ENCODE measurements around the gene ERP29.
"Not testable (repeated sequence)": the region's sequence is repeated elsewhere in the genome, so short reads cannot be mapped to it uniquely, and the experiment has no call there.

ERP29 gene

GRCh38 chr12:112012775-112013600 lies at the start of gene ERP29, which contains the start of gene TMEM116:
Gene ERP29, plus strand, starts transcription at chr12:112013426. Its CDS starts 40 bp downstream, at chr12:112013466.
Gene TMEM116, minus strand, starts transcription at chr12:112013165. Its CDS starts 7,895 bp downstream, at chr12:112005270.
- peak; percentile 98 for DNase-seq

- no peak for DNase-seq
Measured at GRCh38 chr12:111964935-111965334, 48.3 kb upstream of the ERP29 start.

DNA sequence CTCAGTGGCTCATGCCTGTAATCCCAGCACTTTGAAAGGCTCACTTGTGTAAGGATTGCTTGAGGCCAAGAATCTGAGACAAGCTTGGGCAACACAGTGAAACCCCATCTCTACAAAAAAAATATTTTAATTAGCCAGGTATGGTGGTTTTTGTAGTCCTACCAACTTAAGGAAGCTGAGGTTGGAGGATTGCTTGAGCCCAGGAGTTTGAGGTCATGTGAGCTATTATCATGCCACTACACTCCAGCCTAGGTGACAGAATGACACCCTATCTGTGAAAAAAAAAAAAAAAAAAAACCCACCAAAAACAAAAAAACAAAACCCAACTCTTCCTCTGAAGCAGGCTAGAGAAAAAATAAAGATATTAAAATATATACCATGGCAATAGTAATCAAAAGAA lies 41.4 kb upstream of the ERP29 start:
- no peak for DNase-seq

DNA sequence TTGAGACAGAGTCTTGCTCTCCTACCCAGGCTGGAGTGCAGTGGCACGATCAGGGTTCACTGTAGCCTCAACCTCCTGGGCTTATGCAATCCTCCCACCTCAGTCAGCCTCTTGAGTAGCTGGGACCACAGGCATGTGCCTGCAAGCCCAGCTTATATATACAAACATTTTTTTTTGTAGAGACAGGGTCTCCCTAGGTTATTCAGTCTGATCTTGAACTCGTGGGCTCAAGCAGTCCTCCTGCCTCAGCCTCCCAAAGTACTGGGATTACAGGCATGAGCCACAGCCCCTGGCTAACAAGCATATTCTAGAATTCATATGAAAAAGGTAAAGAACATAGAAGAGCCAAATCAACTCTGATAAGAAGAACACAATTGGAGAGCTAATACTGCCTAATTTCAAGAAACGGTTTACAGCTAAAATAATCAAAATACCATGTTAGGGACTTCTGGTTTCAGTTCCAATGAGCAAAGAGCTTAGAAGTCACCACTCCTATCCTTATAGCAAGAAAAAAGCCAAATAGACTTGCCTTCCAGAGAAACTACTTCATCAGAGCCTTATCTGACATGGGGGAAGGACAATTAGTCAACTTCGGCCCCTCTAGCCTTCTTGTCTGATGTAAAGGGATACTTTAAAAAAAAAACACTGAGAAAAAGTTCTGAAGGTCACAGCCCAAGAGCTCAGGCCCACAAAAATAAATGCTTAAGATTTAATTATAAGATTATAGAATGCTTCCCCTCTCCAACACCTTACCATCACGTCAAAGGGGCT lies 37.9 kb upstream of the ERP29 start:
- DNase-seq = no peak

- no peak for DNase-seq
Measured at GRCh38 chr12:111976291-111976690, 36.9 kb upstream of the ERP29 start.

DNA sequence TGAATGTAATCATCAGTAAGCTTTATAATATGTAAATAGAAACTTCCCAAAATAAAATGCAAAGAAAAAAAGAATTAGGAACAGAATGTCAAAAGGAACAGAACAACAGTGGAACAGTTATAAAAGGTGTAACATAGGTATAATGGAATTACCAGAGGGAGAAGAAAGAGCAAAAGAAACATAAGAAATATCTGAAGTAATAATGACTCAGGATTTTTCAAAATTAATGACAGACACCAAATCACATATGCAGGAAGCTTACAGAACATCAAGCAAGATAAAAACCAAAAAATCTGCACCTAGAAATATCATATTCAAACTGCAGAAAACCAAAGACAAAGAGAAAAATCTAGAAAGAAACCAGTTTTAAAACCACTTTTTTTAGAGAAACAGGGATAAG lies 36.4 kb upstream of the ERP29 start:
- no peak for DNase-seq

- no peak for DNase-seq
Measured at GRCh38 chr12:111978545-111978944, 34.7 kb upstream of the ERP29 start.

- no peak for DNase-seq
Measured at GRCh38 chr12:111980598-111980997, 32.6 kb upstream of the ERP29 start.

DNA sequence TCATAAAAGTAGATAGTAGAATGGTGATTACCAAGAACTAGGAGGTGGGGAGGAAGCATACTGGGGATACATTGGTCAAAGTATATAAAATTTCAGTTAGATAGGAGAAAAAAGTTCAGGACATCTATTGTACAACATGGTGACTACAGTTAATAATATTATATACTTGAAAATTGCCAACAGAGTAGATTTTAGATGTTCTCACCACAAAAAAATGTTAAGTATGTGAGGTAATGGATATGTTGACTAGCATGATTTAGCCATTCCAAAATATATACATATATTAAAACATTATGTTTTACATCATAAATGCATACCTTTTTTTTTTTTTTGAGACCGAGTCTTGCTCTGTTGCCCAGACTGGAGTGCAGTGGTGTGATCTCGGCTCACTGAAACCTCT lies 31.2 kb upstream of the ERP29 start:
- DNase-seq = no peak

DNA sequence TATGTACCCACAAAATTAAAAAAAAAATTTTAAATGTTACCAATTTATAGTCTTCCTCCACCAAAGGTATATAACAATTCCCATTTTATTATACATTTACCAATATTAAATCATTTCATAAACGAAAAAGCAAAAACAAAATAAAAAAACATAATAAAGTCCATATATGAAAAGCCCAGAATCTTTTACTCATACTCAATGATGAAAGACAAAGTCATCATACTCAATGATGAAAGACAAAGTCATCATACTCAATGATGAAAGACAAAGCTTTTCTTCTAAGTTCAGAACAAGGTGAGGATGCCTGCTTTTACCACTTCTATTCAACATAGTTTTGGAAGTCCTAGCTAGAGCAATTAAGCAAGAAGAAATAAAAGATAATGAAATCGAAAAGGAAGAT lies 28.4 kb upstream of the ERP29 start:
- no peak for DNase-seq

DNA sequence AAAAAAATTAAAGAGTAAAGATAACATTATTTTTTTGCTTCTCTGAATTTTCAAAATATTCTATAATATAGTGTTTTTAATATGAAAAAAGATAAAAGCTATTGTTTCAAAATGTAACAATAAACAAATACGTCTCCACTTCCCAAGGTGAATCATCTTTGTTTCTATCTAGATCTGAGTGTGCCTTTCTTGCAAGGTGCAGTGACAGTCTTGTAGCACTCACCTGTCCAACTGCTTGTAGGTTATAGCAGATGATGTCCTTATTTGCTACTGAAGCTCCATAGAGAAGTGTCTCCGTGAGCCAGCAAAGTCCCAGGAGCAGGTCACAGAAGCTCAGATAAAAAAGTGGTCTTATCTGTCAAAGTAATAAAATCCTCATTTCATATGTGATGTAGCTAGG lies 21.7 kb upstream of the ERP29 start:
- DNase-seq = no peak

GRCh38 chr12:111991946-111992345 lies 21.3 kb upstream of the ERP29 start:
- DNase-seq = no peak

- DNase-seq = no peak
Measured at GRCh38 chr12:111992464-111992863, 20.8 kb upstream of the ERP29 start.

DNA sequence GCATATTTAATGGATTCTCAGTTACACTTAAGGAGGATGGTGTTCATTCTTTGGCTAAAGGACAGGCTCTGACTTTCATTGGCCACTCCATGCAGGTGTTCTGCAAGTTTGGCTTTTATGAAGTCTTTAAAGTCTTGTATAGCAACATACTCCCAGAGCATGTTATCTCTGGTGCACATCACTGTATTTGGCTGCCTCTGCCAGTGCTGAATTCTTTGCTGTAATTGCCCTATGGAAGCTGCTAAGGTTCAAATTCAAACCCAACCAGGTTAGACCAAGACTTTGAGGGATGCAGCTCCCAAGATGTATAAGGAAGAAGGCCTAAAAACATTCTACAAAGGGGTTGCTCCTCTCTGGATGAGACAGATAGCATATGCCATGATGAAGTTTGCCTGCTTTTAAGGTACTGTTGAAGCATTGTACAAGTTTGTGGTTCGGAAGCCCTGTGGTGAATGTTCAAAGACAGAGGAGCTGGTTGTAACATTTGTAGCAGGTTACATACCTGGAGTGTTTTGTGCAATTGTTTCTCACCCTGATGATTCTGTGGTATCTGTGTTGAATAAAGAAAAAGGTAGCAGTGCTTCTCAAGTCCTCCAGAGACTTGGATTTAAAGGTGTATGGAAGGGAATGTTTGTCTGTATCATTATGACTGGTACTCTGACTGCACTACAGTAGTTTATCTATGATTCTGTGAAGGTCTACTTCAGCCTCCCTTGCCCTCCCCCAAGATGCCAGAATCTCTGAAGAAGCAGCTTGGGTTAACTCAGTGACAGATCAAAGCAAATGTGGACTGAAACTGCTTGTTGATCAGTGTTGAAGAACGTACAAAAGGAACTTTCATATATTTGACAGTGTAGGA lies 19.7 kb upstream of the ERP29 start:
- DNase-seq = no peak

DNA sequence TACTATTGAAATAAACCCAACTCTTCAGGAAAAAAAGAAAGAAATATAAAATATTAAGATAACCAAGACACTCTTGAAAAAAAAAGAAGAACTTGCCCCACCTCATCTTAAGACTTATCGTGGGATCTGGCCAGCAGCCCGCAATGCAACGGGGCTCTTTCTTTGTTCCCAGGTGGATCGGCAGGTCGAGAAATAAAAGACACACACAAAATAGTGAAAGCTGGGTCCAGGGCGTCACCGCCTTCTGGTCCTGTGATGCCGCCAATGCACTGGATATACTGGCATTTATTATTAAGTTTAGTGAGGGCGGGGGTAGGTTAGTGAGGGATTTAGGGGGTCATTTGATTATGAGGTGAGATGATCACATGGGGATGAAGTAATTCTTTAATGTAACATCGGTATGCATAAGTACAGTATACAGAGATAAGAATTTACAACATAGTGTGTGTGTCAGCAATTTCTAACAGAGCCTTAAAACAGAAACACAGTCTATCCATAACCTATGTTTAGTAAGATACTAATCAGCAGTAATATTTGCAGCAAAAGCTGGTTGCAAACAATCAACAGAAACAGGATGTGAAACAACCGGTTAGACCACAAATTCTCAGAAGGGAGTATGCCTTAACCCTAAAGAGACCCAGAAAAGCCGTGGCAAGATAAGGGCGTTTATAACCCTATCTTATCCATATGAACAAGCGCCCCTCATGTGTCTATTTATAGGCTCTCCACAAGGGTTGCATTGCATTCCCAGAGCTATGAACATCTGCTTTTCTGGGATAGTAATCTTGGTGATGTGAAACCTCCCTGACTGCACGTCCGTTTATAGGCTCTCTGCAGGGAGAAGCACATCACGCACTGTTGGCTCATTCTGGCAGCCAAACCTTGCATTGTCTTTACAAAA lies 18.8 kb upstream of the ERP29 start:
- not testable (repeated sequence) for DNase-seq

DNA sequence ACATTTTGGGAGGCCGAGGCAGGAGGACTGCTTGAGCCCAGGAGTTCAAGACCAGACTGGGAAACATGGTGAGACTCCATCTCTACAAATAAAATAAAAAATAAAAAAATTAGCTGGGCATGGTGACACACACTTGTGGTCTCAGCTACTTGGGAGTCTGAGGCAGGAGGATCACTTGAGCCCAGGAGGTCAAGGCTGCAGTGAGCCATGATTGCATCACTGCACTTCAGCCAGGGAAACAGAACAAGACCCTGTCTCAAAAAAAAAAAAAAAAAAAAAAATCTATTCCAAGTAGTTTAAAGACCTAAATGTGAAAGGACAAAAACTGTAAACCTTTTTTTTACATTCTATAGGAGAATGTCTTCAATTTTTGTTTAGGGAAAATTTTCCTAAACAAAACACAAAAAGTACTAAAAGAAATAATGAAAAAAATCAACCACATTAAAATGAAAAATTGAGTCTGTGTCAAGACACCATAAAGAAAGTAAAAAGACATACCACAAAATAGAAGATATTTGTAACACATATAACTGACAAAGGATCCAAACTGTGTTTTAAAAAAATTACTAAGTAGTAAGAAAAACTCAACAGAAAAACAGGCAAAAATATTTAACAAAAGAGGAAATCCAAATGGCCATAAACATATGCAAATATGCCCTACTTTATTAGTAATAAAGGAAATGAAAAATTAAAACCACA lies 17.3 kb upstream of the ERP29 start:
- no peak for DNase-seq

DNA sequence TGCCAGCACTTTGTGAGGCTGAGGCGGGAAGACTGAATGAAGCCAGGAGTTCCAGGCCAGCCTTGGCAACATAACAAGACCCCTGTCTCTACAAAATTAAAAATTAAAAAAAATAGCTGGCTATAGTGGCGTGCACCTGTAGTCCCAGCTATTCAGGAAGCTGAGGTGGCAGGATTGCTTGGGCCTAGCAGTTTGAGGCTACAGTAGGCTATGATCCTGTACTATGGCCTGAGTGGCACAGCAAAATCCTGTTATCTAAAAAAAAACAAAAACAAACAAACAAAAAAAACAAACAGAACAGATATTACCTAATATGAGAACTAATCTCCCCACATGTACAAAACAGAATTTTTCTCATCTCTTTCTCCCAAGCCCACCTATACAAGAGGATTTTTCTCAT lies 15.9 kb upstream of the ERP29 start:
- no peak for DNase-seq

DNA sequence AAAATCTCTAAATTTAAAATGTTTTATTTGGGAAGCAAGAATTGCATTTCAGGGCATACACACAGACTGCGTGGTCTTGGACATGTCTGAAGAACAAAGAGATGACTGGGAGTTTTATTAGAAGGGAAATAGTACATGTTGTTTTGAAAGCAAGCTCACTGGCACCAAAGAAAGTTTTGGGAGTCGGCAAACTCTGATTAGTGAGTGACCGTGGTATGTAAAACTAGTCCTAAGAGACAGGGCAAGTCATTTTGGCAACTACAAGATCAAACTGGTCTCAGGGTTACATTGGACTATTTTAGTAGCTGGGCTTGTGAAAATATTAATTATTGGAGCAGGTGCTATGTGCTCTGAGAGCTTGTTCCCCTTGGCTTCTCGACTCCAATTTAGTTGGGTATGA lies 15.2 kb upstream of the ERP29 start:
- no peak for DNase-seq

- DNase-seq = not testable (repeated sequence)
Measured at GRCh38 chr12:111999129-111999528, 14.1 kb upstream of the ERP29 start.

DNA sequence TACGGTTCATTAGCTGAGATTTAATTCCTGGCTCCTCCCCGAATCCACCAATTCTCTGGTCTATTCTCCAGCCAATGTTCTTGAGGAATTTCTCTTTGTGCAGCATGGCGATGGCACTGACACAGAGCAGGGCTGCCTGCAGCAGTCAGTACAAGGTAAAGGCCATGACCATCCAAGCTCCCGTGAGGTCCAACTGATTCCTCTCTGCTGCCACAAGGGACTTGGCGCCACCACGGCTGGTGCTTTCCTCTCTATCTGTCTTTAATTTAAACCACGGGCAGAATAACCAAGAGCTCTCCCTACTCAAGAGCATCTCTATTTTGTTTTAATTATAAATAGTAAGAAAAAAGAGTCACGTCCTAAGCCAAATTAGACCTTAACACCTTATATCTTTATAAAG lies 12.4 kb upstream of the ERP29 start:
- DNase-seq = no peak

DNA sequence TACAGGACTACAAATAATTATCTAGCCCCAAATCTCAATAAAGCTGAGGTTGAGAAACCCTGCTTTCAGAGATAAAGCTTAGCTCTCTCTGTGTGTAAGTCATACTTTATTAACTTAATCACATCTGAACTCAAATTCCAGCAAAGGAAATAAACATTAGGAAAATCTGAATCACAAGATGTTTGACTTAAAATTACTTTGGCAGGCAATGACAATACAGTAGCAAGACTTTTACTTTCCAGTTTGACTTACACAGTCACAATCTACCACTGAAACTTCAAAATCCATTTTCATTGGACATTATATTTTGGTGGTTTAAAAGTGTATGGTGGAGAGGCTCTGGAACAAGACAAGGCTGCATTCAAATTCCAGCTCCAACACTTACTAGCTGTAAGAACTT lies 11.7 kb upstream of the ERP29 start:
- no peak for DNase-seq

Measured in NCI-H2171 (cell line).